HUDEP-2 (cell line): ENCODE results near the gene BEX3.
A peak's percentile ranks its signal among the peaks of the same experiment; 100 is the strongest.
"Not testable (repeated sequence)": the region's sequence is repeated elsewhere in the genome, so short reads cannot be mapped to it uniquely, and the experiment has no call there.

Source experiments
- DNase-seq, 76 experiments: peaks; one replicate each; lab custom pipeline; 2025; ENCODE audit not compliant: unreplicated experiment in 76 of 76; lab: John Stamatoyannopoulos, UW

Gene BEX3

DNA sequence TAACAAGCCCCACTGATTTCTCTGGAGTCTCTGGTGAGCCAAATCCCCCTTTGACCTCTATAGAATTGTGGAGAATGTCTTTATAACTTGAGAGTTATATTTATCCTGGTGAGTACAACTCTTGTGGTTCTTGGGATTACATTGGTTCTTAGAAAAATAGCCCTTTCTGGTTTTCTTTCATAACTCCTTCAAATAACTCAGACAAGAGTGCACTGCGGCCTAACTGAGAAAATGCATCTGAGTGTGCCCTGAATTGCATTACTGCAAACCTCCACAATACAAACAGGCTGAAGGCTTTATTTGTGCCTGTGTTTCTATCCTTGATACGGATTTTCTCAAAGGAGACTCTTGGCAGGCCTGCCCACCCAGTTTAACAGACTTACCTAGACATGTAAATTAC is 2.7 kb downstream of the BEX3 start:
- no peak for DNase-seq

DNA sequence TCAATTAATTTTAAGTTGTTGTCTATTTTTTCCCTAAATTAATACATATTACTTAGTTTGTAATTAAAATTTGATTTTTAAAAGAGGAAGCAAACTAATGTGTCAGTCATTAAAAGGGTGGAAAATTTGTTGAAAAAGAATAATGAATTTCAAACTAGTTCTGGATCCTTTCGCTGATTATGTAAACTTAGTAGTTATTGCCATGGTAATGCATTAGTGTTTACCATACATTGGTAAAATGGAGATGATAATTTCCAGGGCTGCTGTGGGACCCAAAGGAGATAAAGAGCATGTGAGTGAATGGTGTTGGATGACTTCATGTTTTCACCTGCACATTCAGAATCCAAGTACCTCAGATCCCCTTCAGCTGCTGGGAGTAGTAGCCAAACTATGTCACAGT is 6.5 kb downstream of the BEX3 start:
- no peak for DNase-seq

DNA sequence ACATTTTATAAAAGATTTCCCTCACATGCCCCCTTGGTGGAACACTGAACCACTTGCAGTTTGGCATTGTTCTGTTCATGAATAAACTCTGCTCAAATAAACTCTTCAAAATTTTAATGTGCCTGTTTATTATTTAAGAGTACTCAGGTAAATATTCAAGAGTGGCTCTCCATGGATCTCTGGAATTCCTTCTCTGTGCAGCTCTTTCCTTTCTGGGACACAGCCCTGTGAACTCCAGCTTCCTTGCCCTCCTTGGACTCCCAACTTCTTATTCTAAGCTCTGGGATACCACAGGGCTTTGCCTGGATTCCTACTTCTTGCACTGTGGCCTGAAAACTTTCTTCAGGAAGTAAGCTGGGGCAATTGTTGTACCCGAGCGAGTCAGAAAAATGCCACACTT is 8.3 kb downstream of the BEX3 start:
- no peak for DNase-seq

GRCh38 chrX:103385283-103385830 is 9.0 kb downstream of the BEX3 start:
- not testable (repeated sequence) for DNase-seq

DNA sequence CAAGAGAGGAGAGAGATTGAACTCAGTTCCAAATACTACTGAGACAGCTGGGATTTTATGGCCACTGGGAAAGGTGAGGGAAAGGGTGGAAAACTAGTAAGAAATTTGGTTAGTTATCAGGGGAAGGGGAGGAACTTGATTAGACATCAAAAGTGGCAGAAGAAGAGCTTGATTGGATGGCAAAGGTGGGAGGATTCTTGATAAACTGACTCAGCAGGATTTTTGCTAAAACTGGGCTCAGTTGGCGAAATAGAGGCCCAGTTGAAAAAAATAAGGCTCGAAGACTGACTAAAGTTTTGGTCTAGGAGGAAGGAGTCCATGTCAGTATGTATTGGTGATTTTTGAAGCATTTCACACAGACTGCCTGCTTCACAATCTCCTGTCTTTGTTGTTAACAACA is 10.0 kb downstream of the BEX3 start:
- DNase-seq, result no peak

GRCh38 chrX:103393487-103393886 is 17.1 kb downstream of the BEX3 start:
- no peak for DNase-seq

DNA sequence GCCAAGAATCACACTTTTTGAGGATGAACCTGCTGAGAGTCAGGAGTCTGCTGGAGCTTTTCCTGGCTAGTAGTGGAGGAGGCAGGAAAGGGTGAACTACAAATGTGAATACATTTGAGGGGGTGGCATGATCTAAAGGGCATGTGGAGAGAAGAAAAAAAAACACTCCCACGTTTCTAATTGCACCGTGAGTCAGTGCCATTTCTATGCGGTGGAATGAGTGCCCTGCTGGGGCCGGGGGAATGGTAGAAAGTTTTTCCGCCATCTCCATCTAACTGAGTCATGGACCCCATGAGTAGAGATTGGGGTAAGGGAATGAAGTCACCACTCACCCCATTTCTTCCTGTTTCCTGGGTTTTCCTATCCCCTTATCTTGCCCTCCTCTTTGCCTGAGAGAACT is 19.8 kb downstream of the BEX3 start:
- DNase-seq, result no peak

GRCh38 chrX:103396660-103397059 is 20.3 kb downstream of the BEX3 start:
- DNase-seq, result no peak

DNA sequence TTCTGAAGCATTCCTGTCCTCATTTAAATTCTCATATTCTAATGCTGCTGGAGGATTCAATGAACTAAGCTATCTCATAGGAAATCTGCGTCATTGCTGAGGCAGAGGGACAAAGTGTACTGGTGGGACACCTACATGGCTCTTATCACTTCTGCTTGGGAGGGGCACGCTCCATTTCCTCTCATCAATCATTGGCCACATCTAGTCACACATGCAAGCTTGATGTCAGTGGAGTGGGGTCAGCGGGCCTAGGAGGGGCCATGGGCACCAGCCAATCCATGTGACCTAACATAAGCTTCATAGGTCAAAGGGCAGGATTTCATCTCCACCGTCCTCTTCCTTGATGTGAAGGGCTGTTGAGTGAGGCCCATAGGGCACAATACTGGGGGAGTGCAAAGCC is 21.4 kb downstream of the BEX3 start:
- peak in 1 of 76 experiments; percentile 1 for DNase-seq

DNA sequence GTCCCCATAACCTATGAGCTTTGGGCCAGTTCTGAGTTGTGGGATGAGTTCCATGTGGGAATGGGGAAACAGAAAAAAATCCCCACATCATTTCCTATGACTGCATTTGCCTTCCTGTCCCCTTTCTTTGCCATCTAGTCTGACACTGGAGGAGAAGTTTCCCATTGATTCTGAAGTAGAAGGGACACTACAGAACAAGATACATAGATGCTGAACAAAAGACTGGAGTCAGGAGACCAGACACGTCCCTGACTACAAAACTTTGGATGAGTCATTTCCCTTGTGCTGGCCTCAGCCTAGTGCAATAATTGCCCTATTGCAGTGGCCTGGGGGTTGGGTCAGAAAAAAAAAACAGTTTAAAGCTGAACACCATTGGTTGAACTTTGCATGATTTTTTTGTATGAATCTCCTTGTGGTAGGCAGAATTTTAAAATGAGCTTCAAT is 22.1 kb downstream of the BEX3 start:
- DNase-seq, result peak in 8 of 76 experiments; percentile 0 to 14 (median 2)

DNA sequence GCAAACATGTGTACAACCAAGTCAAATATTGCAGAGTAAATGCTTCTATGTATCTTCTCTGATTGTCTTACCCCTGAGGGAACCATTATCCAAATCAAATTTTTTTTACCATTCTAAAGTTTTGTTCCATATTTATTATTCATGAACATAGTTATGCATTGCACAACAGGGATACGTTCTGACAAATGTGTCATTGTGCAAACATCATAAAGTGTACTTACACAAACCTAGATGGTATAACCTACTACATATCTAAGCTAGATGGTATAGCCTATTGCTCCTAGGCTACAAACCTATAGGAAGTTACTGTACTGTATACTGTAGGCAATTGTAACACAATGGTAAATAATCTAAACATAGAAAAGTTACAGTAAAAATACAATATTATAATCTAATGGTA is 23.4 kb downstream of the BEX3 start:
- no peak for DNase-seq

DNA sequence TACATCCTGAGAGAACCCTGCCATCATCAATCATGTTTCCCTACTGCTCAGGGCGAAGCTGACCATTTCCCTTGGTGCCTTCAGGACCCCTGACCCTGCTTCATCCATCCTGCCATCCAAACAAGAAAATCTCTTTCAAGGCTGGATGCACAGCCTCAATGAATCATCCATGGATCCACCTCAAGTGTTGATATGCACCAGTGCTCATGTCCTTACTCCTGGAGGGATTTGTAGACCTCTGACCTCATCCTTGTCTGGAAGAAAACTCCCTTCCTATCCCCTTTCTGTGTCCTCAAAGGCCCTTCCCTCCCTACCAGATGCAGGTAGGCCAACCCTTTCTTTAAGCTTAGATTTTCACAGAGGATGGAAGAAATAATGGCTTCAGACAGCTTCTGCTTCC is 24.6 kb downstream of the BEX3 start:
- DNase-seq, result no peak

DNA sequence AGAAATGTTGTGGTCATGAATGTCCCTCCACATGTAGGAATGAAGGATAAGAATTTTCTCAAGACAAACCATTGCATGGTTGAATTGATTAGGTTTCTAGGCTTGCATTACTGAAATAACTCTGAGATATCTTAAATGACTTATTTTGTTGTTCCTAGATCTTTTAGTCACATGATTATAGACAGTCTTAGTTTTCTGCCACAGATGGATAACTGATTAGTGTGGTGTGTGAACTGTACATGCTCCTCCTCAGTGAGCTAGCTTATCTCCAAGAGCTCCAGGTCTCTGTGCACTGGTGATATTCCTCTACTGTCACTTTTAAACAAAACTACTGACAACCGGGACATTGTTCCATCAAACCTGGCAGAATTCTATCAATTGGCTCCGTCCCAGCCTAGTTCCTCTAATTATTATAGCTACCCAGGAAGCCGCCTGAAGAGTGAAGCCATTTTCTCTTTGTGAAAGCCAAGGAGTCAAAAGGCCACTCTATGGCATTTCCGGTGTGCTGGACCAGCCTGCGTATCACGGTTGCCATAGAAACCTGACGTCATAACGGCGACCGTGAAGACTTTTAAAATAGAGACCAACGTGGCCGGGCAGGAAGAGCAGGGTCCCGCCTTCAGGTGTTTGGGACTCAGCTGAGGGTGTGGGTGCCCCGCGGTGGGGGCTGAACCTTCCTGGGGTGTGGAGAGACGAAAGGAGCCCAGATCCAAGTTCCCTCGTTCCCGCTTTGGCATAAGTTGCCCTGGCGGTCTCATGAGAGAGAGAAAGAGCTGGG is 28.1 kb downstream of the BEX3 start:
- DNase-seq, result peak in 60 of 76 experiments; percentile 0 to 71 (median 36)

- peak in 1 of 76 experiments; percentile 0 for DNase-seq
Observed at GRCh38 chrX:103405009-103405333, 28.6 kb downstream of the BEX3 start.

DNA sequence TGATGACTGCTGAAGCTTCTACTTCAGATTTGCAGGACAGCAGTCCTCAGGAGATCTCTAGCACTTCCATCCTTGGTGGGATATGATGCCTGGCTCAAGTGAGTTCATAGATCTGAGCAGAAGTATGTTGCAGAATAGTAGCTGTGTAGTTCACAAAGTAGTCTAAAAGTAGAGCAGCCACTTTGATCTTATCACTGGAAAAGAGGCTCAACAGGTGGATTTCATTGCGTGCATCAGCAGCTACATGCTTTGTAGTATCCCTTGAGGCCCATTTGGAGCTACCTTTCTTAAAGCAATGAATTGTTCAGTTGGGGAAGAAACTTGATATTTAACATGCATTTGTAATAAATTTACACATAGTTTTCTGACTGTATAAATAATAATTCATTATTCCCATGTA is 29.9 kb downstream of the BEX3 start:
- no peak for DNase-seq

- DNase-seq, result no peak
Observed at GRCh38 chrX:103407776-103408175, 31.4 kb downstream of the BEX3 start.

- DNase-seq, result not testable (repeated sequence)
Observed at GRCh38 chrX:103411721-103412120, 35.4 kb downstream of the BEX3 start.

DNA sequence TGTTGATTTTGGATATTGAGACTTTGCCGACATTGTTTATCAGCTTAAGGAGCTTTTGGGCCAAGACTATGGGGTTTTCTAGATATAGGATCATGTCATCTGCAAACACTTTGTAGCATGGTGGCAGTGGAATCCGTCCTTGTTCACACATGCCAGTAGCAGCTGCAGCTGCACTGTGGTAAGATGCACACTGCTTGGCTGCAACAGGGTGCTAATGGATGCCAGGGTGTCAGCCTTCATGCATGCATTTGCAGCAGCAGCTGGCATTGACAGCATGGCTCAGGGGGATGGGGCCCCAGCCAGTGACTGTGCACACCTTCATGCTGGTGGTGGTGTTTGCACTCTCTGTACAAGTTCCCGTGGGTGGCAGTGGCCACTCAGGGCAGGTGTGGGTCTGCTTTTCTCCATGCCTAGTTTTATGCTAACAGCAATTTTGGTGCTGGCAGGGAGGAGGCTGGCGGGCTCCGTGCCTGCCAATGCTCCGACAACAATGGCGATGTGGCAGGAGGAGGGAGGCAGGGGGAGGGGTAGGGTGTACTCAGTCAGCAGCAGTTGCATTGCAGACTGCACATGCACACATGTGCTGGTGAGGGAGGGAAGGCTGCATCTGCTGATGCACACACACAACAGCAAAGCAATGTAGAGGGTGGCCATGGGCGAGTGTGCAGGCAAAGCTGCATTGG is 37.5 kb downstream of the BEX3 start:
- DNase-seq, result no peak

GRCh38 chrX:103414561-103414960 is 38.2 kb downstream of the BEX3 start:
- DNase-seq, result no peak

DNA sequence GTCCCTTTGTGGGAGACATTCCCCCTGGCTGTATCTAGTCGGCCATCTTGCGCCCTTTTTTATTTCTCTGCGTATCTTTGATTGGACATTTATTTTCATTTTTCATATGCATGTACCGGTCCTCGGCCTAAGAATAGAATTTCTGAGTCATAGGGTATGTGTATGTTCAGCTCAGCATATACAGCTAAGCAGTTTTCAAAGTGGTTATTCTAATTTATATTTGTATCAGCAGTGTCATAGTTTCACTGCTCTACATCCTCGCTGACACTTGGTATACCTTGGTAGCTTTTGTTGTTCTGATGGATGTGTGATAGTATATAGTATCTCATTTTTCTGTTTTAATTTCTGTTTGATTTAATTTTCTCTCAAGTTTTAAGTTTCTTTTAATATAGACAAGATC is 38.7 kb downstream of the BEX3 start:
- DNase-seq, result no peak

GRCh38 chrX:103415528-103415927 is 39.2 kb downstream of the BEX3 start:
- no peak for DNase-seq

DNA sequence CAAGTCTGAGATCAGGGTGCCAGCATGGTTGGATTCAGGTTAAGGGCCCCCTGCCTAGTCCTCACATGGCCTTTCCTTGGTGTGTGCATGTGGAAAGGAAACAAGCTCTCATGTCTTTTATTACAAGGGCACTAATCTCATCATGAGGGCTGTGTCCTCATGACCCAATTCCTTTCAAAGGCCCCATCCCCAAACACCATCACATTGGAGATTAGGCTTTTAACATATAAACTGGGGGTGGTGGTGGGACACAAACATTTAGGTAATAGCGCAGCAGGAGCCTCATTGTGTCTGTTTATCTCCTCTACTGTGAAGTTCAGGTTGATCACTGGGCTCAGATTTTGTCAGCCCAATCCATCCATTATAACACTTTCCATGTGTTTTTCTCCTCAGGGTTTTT is 41.0 kb downstream of the BEX3 start:
- no peak for DNase-seq
